ENCODE measurements around the gene BRD9.

The BRD9 gene

GRCh38 chr5:893137-893506, 521 bp upstream of the BRD9 start:
- no peak for TF ChIP-seq FOXP2 (optimal IDR thresholded peaks at IDR 0.05; ENCODE audit: borderline replicate concordance, extremely low read depth, extremely low read length, insufficient read depth)
- TF ChIP-seq REST (IDR thresholded peaks at IDR 0.05; ENCODE audit: insufficient read depth in 1 of 2, low read depth in 2 of 2, low read length in 2 of 2) = no peak

GRCh38 chr5:891837-892393, 686 bp downstream of the BRD9 start:
- TF ChIP-seq POLR2AphosphoS5 (IDR thresholded peaks at IDR 0.05; ENCODE audit: low read depth, low read length) (no peak), SIN3A (IDR thresholded peaks at IDR 0.05; ENCODE audit: borderline replicate concordance, insufficient read depth, low read length) (no peak), TAF1 (IDR thresholded peaks at IDR 0.05; ENCODE audit: borderline replicate concordance, insufficient read depth, low read length) (no peak), REST (IDR thresholded peaks at IDR 0.05; ENCODE audit: insufficient read depth in 1 of 2, low read depth in 2 of 2, low read length in 2 of 2) (no peak), FOXP2 (optimal IDR thresholded peaks at IDR 0.05; ENCODE audit: borderline replicate concordance, extremely low read depth, extremely low read length, insufficient read depth) (no peak)

DNA sequence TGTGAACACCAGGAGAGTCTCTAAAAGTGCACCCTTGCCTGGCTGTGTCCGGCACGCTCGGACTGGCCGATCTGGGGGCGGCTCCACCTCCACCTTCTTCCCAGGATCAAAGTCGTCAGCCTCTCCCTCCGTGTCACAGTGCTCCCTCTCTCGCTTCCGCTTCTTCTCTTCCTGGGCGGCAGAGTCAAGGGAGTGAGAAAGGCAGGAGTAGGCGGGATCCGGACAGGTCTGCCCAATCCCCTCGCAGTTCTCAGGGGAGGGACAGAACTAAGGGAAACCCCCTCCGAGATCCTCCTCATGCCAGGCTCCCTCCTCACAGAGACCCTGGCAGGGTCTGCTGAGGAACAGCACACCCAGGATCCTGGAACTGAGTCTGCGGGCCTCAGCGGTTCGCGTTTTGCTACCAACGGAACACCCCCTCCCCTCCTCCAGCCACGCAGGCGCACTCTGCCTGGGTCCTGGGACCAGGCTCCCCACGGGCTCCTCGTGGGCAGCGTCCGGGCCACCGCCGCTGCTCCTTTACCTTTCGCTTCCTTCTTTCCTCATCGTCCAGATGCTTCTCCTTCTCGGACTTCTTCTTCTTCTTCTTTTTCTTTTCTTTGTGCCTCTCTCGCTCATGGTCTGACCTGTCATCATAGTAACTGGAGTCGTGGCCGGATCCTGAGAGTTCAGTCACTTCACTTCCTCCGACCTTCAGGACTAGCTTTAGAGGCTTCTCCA, 1.3 kb downstream of the BRD9 start:
- TF ChIP-seq REST (IDR thresholded peaks at IDR 0.05; ENCODE audit: insufficient read depth in 1 of 2, low read depth in 2 of 2, low read length in 2 of 2) (no peak), SIN3A (IDR thresholded peaks at IDR 0.05; ENCODE audit: borderline replicate concordance, insufficient read depth, low read length) (no peak), FOXP2 (optimal IDR thresholded peaks at IDR 0.05; ENCODE audit: borderline replicate concordance, extremely low read depth, extremely low read length, insufficient read depth) (no peak), POLR2AphosphoS5 (IDR thresholded peaks at IDR 0.05; ENCODE audit: low read depth, low read length) (no peak), TAF1 (IDR thresholded peaks at IDR 0.05; ENCODE audit: borderline replicate concordance, insufficient read depth, low read length) (no peak)

GRCh38 chr5:889075-889710, 3.4 kb downstream of the BRD9 start:
- TF ChIP-seq REST (IDR thresholded peaks at IDR 0.05; ENCODE audit: insufficient read depth in 1 of 2, low read depth in 2 of 2, low read length in 2 of 2) (no peak), POLR2AphosphoS5 (IDR thresholded peaks at IDR 0.05; ENCODE audit: low read depth, low read length) (no peak), SIN3A (IDR thresholded peaks at IDR 0.05; ENCODE audit: borderline replicate concordance, insufficient read depth, low read length) (no peak), FOXP2 (optimal IDR thresholded peaks at IDR 0.05; ENCODE audit: borderline replicate concordance, extremely low read depth, extremely low read length, insufficient read depth) (no peak), TAF1 (IDR thresholded peaks at IDR 0.05; ENCODE audit: borderline replicate concordance, insufficient read depth, low read length) (no peak)

Data from PFSK-1 (cell line).